HK-2 (cell line): ENCODE results near the gene TYW1.
"Not testable (repeated sequence)": the region's sequence is repeated elsewhere in the genome, so short reads cannot be mapped to it uniquely, and the experiment has no call there.

ENCODE experiments used
- DNase-seq: peaks from one replicate; pipeline ENCODE4 v3.0.0-alpha.2; 2018; ENCODE audit not compliant: unreplicated experiment

Gene TYW1

GRCh38 chr7:66995050-66995776 lies 1.4 kb upstream of the TYW1 start, which contains the start of gene SBDS:
TSS of gene SBDS (minus strand) at chr7:66995586. CDS start at chr7:66995417, 169 bp downstream.
- peak; percentile 94 for DNase-seq

DNA sequence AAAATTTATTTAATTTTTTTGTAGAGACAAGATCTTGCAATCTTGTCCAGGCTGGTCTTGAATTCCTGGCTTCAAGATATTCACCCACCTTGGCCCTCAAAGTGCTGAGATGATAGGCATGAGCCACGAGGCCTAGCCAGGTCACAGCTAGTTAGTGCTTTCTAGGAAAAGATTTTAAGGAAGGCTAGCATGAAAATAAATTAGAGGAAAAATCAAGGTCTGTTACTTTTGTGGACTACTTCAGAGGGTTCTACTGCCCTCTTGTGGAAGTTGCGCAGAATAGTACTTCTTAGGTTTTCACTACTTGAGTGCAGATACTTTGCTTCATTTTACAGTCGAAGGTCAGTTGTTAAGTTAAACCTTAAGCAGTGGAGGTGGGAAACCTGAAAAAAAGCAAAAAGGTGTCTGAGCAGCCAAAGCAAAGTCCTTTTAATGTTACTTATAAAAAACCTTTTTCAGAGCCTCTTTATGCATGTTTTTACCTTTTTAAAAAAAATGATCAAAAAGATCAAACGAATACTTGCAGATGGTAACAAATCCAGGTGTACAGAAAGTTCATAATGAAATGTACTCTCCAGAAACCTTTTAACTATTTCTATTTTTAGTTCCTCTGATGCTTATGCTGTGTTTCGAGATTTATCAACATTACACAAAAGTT lies 4.1 kb downstream of the TYW1 start:
- DNase-seq = not testable (repeated sequence)

DNA sequence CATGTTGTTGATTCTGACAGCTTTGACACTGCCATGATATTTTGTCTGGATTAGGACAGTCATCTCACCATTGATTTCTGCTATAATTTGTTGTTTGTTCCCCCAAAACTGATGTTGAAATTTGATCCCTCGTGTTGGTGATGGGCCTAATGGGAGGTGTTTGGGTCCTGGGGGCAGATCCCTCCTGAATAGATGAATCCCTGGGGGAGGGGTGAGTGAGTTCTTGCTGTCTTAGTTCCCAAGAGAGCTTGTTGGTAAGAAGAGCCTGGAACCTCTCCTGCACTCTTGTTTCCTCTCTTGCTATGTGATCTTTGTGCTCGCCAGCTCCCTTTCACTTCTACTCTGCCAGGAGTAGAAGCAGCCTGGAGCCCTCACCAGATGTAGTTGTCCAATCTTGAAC lies 7.5 kb downstream of the TYW1 start:
- not testable (repeated sequence) for DNase-seq

GRCh38 chr7:67006965-67007364 lies 10.3 kb downstream of the TYW1 start:
- DNase-seq = no peak

GRCh38 chr7:67008260-67008659 lies 11.6 kb downstream of the TYW1 start:
- DNase-seq = no peak

DNA sequence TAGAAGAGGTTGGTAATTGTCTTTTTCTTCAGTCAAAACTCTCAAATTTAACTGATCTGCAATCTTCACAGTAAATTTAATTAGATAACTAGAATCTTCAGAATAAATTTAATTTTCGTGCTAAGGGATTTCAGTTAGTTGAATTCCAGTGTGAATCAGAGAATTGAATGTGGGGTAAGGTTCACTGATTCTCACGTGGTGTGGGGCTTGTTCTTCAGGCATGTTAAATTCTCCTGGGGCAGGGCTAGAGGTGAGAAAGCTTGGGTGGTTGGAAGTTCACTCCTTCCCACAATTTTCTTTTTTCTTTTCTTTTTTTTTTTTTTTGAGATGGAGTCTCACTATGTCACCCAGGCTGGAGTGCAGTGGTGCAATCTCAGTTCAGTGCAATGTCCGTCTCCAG lies 13.0 kb downstream of the TYW1 start:
- not testable (repeated sequence) for DNase-seq

DNA sequence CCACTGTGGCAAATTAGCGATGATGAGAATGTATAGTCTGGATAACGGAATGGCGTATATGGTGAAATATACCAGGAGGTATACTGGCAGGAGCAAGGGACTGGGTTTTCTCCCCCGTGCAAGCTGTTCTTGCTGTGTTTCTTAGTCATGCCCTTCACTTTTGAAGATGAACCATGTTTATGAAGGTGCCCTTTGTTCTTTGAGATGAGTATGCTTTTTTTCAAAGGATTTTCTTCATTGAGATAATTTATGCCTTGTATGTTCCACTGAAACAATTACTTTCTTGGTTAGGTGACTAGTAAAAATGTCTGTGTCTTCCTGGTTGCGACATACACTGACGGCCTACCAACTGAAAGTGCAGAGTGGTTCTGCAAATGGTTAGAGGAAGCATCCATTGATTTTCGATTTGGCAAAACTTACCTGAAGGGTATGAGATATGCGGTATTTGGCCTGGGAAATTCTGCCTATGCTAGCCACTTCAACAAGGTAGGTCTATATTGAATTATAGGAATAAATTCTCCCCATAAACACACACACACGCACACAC lies 17.5 kb downstream of the TYW1 start:
- DNase-seq = not testable (repeated sequence)

DNA sequence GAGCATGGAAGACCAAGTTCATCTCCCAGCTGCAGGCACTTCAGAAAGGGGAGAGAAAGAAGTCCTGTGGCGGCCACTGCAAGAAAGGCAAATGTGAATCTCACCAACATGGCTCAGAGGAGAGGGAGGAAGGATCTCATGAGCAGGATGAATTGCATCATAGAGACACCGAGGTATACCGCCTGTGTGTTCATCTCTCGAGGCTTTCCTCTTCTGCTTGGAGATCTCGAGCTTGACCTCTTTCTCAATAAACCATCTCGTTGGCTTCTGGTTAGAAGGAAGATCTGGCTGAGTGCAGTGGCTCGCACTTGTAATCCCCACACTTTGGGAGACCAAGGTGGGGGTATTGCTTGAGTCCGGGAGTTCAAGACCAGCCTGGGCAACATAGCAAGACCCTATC lies 21.3 kb downstream of the TYW1 start:
- not testable (repeated sequence) for DNase-seq

- DNase-seq = no peak
Measured at GRCh38 chr7:67018940-67019339, 22.3 kb downstream of the TYW1 start.

DNA sequence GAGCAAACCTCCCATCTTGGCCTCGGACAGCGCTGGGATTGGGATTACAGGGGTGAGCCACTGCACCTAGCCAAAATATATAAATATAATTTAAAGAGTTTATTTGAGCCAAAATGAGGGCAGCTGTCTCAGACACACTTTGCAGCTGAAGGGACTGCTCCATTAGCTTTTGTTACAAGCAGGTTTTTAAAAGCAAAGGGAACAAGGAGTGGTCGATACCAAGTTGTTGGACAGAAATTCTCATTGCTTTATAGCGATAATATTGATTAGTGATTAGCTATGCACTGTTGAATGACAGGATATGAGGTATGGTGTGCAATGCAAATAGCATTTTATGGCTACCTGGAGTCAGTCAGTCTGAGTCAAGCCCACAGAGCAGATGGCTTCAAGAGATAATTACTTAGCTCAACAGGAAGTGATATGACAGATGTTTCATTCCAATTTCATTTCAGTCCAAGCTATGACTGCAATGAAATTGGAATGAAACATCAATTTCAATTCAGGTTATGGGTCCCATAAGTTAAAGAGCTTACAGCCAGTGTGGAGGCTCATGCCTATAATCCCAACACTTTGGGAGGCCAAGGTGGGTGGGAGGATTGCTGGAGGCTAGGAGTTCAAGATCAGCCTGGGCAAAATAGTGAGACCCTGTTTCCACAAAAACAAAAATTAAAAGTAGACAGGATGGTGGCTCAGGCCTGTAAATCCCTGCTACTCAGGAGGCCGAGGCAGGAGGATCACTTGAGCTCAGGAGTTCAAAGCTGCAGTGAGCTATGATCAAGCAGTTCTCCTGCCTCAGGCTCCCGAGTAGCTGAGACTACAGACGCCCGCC lies 23.1 kb downstream of the TYW1 start:
- DNase-seq = no peak

DNA sequence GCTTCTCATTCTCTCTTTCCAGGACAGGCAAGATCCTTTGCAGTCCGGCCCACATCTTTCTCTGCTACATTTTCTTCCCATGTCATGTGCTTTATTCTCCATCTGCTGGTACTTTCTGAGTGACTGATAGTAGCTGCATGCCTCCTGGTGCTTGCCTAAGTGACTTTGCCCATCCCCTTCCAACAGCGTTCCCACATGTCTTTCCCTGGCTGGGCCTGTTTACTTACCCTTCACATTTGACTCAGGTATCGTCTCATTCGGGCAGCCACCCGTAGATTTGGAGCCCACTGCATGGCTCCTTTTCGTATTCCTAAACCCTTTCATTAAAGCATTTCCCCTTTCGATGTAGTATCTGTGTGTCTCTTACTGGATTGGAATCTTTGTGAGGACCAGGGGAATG lies 24.6 kb downstream of the TYW1 start:
- no peak for DNase-seq

DNA sequence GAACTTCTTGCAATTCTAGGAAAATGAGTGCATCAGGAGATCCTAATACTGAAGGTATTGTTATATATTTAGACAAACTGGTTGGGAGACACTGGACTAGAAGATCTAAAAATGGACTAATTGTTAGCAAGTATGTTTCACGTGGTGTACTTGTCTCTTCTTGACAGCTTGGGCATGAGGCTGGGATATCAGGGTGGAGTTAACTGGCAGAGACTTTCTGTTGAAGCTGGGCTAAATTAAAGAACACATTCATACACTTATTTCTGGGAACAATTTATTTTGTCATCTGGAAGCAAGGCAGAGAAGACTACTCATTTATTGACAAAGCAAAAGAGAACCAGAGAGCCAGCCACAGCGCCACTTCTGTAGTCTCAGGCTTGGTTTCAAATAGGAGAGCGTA lies 25.9 kb downstream of the TYW1 start:
- no peak for DNase-seq

GRCh38 chr7:67025459-67025858 lies 28.8 kb downstream of the TYW1 start:
- not testable (repeated sequence) for DNase-seq

DNA sequence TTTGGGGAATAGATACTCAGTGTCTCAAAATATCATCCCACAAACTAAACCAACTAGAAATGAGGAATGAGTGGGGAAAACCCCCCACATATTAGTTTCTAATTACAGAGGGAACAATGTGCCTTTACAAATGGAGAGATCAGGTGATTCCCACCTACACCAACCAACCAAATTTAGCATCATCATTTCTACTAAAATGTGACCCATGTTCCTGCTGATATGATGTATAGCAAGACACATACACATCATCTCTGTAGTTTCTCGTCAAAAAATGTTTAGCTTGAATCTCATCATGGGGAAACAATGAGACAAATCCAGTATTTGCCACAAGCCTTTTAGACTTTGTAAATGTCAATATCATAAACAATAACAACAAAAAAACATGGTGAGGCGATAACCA lies 35.1 kb downstream of the TYW1 start:
- not testable (repeated sequence) for DNase-seq

DNA sequence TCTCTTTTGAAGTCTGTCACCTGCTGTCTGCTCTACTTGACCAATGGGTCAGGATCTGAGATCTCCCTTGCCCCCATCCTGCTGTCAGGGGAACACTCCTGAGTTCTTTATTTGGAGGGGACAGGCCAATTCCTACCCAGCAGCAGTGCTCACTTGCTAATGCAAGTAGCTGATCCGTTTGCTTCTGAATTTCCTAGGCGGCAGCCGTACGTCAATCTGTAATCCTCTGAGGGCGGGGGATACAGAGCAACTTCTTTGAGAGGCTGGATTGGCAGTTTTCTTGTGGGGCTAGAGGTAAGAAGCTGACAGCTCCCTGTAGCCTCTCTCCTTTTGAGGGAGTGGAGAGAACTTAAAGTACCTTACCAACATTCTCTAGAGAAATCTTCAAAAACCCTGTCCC lies 36.6 kb downstream of the TYW1 start:
- DNase-seq = no peak

DNA sequence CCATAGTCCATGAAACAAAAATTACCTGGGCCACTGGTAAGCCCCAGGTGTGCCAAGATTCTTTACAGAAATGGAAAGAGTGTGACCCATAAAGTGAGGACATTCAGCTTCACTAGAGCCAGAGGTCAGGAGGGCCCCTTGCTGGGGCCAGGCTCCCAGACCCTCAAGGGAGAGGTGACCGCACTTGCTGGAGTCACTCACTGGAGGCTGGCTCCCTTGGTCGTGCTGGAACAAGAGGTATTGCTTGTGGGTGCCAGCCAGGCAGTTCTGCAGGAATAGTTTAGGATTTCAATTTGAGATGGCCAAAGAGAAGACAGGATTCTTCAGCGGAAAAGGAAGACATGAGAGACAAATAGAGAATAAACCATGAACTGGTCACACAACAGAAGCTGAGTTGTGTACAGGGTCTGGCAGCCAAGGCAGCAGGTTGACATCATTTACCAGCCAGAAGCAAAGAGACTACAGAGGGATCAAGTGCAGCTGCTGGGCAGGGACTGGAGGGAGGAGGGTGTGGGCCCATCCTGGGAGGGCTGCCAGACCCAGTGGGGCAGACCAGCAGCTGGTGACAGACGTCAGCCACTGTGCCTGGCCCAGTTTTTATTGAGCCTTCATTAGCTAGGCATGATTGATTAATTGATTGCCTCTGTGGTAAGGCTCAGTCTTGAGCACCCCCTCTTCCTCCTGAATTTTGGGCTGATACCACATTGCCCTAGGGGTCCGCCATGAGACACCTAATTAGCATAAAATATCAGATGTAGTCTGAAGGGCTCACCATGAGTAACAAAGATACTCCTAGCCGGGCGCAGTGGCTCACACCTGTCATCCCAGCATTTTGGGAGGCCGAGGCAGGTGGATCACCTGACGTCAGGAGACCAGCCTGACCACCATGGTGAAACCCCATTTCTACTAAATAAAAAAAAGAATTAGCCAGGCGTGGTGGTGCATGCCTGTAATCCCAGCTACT lies 40.1 kb downstream of the TYW1 start:
- not testable (repeated sequence) for DNase-seq

GRCh38 chr7:67040832-67041231 lies 44.2 kb downstream of the TYW1 start:
- DNase-seq = not testable (repeated sequence)

DNA sequence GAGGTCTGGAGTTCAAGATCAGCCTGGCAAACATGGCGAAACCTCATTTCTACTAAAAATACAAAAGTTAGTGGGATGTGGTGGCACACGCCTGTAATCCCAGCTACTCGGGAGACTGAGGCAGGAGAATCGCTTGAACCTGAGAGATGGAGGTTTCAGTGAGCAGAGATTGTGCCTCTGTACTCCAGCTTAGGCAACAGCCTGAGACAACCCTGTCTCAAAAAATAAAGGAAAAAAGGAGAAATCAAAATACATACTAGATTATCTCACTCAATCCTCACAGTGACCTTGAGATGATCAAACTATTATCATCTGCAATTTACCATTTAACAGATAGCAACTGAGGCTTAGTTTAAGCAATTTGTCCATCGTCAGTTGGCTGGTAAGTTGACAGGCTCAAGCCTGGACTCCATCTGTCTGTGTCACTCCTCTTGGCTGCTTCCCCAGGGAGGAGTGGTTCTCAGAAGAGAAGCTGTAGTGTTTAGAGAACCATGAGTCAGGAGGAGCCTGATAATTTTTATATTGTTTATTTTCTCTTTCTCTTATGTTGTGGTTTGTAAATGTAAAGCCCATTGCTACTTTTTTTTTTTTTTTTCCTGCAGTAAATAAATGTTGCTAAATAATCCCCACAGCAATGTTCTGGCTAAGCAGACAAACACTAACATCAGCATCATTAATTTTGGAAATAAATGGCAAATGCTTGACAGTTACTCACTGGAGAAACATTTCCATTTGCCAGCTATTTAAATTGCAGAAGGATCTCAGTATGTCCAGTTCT lies 46.3 kb downstream of the TYW1 start:
- peak; percentile 24 for DNase-seq

- not testable (repeated sequence) for DNase-seq
Measured at GRCh38 chr7:67043559-67043930, 46.9 kb downstream of the TYW1 start.

GRCh38 chr7:67045496-67045995 lies 48.9 kb downstream of the TYW1 start:
- no peak for DNase-seq
